Measurements from ENCODE around the gene TENM4.

DNA sequence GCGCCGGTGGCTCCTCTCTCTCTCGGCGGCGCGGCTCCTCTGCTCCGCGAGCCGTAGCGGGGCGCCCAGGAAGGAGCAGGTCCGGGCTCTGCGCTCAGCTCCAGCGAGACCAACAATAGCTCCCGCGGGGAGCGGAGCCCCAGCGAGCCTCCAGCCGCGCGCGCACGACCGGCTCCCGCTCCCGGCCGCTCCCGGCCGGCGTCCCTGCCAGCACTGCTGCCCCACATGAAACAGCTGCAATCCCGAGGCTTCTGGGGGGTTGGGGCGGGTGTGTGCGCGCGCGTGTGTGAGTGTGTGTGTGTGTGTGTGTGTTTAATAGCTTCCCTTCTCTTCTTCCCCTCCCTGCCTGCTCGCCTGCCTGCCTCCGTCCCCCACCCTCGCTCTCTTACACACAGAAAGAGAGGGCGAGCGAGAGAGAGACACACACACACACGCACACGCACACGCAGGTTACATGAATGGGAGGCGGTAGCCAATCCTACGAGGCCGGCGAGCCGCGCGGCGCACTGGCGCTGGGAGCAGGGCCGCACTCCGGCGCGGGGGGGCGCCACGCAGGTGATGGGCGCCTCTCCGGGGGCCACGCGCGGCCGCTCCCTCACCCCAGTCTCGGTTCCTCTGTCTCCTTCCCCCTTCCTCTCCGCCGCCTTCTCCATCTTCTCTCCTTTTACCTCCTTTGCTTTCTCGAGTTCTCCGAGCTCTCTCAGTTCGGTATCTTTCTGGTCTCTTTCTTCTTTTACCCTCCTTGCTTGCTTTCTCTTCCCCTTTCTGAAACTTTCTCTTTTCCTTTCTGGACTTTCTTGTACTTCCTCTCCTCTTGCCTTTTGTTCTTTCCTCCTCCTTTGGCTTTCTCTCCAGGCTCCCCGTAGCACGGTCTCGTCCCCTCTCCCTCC is at the start of gene TENM4:
- TF ChIP-seq, protein P1, sequence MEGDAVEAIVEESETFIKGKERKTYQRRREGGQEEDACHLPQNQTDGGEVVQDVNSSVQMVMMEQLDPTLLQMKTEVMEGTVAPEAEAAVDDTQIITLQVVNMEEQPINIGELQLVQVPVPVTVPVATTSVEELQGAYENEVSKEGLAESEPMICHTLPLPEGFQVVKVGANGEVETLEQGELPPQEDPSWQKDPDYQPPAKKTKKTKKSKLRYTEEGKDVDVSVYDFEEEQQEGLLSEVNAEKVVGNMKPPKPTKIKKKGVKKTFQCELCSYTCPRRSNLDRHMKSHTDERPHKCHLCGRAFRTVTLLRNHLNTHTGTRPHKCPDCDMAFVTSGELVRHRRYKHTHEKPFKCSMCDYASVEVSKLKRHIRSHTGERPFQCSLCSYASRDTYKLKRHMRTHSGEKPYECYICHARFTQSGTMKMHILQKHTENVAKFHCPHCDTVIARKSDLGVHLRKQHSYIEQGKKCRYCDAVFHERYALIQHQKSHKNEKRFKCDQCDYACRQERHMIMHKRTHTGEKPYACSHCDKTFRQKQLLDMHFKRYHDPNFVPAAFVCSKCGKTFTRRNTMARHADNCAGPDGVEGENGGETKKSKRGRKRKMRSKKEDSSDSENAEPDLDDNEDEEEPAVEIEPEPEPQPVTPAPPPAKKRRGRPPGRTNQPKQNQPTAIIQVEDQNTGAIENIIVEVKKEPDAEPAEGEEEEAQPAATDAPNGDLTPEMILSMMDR (IDR thresholded peaks at IDR 0.05; ENCODE audit: low read depth, low read length, poor library complexity, severe bottlenecking), result no peak
- TF ChIP-seq EZH2phosphoT487 (IDR thresholded peaks at IDR 0.05; ENCODE audit: borderline replicate concordance, low read length), result no peak

Measured in DOHH2 (cell line).